IgD-negative memory B cell (primary cell): ENCODE results near the gene CIROP. TPM values are rescaled to one million over a fixed set of nuclear protein-coding genes. Genes with fewer than 3 reads are reported as not detected.

Experiments
- H3K27ac Mint-ChIP-seq, 3 donors: one replicate each; pipeline ENCODE4 v1.8.0; 2020 to 2022; ENCODE audit warnings: mild to moderate bottlenecking in 3 of 3, mixed read lengths in 3 of 3, moderate library complexity in 1 of 3
- H3K27me3 Mint-ChIP-seq: one replicate; pipeline ENCODE4 v1.8.0; 2021; ENCODE audit warnings: mixed read lengths
- H3K36me3 Mint-ChIP-seq: one replicate; pipeline ENCODE4 v1.8.0; 2020; ENCODE audit warnings: mild to moderate bottlenecking, mixed read lengths
- H3K4me1 Mint-ChIP-seq, 3 donors: one replicate each; pipeline ENCODE4 v1.8.0; 2020 to 2022; ENCODE audit warnings: mixed read lengths in 3 of 3, mild to moderate bottlenecking in 1 of 3
- H3K4me3 Mint-ChIP-seq, 4 donors: one replicate each; pipeline ENCODE4 v1.8.0; 2020 to 2022; ENCODE audit warnings: mild to moderate bottlenecking in 4 of 4, mixed read lengths in 4 of 4, moderate library complexity in 3 of 4
- H3K9me3 Mint-ChIP-seq, 3 donors: one replicate each; pipeline ENCODE4 v1.8.0; 2020 to 2021; ENCODE audit warnings: mixed read lengths in 3 of 3, mild to moderate bottlenecking in 1 of 3
- polyA plus RNA-seq: library from polyadenylated mRNA; unstranded; fragments of 300-500 nt; fragmentation: Illumina TruSeq; gene quantifications from one replicate; pipeline ENCODE4 v1.2.3, GENCODE V29; 2021

The CIROP gene, protein sequence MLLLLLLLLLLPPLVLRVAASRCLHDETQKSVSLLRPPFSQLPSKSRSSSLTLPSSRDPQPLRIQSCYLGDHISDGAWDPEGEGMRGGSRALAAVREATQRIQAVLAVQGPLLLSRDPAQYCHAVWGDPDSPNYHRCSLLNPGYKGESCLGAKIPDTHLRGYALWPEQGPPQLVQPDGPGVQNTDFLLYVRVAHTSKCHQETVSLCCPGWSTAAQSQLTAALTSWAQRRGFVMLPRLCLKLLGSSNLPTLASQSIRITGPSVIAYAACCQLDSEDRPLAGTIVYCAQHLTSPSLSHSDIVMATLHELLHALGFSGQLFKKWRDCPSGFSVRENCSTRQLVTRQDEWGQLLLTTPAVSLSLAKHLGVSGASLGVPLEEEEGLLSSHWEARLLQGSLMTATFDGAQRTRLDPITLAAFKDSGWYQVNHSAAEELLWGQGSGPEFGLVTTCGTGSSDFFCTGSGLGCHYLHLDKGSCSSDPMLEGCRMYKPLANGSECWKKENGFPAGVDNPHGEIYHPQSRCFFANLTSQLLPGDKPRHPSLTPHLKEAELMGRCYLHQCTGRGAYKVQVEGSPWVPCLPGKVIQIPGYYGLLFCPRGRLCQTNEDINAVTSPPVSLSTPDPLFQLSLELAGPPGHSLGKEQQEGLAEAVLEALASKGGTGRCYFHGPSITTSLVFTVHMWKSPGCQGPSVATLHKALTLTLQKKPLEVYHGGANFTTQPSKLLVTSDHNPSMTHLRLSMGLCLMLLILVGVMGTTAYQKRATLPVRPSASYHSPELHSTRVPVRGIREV
- not detected for polyA plus RNA-seq

DNA sequence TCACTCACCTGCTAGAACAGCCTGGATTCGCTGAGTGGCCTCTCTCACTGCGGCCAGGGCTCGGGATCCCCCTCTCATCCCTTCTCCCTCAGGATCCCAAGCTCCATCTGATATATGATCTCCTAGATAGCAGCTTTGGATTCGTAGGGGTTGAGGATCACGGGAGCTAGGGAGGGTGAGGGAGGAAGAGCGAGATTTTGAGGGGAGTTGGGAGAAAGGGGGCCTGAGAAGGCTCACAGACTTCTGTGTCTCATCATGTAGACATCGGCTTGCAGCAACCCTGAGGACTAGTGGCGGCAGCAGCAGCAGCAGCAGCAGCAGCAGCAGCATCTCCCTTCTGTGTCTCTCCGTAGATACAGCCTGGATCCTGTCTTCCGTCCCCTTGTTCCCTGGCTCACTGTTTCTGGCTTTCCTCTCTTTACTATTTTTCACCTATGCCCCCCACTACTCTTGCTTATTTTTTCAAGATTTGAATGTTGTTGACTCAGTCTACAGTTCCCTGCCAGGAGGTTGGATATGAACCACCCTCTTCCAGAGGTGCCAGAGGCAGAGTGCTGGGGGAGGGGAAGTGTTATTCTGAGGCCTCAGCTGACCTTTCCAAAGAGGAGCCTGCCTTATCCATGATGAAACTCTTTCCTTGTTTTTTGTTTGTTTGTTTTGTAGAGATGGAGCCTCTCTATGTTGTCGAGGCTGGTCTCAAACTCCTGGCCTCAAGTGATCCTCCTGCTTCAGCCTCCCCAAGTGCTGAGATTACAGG is at the start of gene CIROP:
Gene CIROP, minus strand, starts transcription at position 399 of the 757 bp plus-strand sequence. Its CDS starts 69 bp downstream, at position 330.
- no peak within 1 kb of the TSS for H3K4me3 Mint-ChIP-seq
- H3K9me3 Mint-ChIP-seq: no peaks in the 10 kb centered on the region
- peaks cover under 1% of the 10 kb centered on the region for H3K36me3 Mint-ChIP-seq
- H3K27ac Mint-ChIP-seq: no peak within 1 kb of the TSS
- H3K4me1 Mint-ChIP-seq: peaks cover 0 to 7% (median 6%) of the 10 kb centered on the region in 3 donors
- H3K27me3 Mint-ChIP-seq: no peaks in the 10 kb centered on the region

DNA sequence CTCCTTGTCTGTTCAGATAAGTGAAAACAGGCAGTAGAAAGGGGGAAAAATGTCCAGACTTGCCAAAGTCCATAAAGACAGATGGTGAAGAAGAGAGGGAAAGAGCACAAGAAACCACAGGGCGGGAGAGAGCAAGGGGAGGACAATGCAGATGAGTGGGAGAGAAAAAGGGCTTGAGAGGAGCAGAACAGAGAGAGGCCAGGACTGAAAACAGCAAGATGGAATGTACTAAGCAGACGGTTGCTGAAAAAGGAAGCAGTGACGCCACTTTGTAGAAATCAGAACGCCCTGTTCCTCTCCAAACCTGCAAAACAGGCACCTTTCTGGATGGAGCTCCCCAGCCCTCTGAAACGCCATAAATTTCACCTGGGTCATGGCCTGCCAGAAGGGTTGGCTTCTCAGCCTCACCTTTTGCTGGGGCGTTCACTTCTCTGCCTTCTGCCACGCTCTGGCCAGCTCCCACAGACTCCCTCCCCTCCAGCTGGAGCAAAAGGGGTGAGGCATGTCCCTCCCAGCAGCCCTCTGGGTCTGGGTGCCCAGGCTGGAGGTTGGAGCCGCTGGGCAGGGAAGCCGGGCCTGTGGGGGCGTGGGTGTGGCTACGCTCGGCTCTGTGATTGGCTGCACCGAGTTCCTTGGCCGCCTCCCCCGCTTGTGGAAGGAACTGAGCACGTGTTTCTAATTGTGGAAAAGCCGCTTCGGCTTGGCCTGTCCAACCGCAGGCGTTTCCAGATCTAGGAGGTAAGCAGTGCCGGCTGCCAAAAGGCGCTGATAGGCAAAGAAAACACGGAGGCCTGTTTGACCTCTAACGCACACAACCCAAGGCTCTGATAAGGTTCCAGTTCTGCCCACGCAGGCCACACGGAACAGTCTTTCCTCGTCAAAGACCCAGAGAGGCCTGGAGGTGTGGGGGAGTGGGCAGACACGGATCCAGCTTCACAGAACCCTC is 49.3 kb upstream of the CIROP start:
- no peaks in the 10 kb centered on the region for H3K4me1 Mint-ChIP-seq
- no peaks in the 10 kb centered on the region for H3K36me3 Mint-ChIP-seq
- peaks cover 0 to 3% (median 0%) of the 10 kb centered on the region in 3 donors for H3K9me3 Mint-ChIP-seq
- peaks cover 8% of the 10 kb centered on the region for H3K27me3 Mint-ChIP-seq
- H3K27ac Mint-ChIP-seq: no peak overlapping the region
- H3K4me3 Mint-ChIP-seq: no peak overlapping the region

DNA sequence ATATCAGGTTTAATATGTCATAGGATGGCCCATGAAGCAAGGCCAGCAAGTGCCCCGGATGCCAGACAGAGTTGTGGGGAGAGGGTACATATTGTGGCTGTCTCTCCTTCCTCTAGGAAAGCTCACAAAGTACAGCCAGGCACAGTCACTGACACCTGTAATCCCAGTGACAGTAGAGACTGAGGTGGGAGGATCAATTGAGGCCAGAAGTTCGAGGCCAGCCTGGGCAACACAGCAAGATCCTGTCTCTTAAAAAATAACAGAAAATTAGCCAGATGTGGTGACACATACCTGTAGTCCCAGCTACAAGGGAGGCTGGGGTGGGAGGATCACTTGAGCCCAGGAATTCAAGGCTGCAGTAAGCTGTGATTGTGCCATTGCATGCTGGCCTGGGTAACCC is 46.6 kb upstream of the CIROP start:
- H3K36me3 Mint-ChIP-seq: no peaks in the 10 kb centered on the region
- peaks cover 2 to 3% (median 2%) of the 10 kb centered on the region in 3 donors for H3K9me3 Mint-ChIP-seq
- peaks cover 8% of the 10 kb centered on the region for H3K27me3 Mint-ChIP-seq
- H3K4me3 Mint-ChIP-seq: no peak overlapping the region
- H3K27ac Mint-ChIP-seq: no peak overlapping the region
- H3K4me1 Mint-ChIP-seq: peaks cover 0 to 4% (median 1%) of the 10 kb centered on the region in 3 donors

DNA sequence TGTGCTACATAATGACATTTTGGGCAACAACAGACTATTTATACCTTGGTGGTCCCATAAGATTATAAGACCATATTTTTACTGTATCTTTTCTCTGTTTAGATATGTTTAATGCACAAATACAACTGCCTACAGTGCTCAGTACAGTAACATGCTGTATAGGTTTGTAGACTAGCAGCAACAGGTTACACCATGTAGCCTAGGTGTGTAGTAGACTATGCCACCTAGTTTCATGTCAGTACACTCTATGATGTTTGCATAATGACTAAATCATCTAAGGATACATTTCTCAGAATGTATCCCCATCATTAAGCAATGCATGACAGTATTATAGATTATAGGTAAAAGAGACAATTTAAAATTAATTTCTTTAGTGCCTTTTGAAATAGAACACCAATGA is 45.0 kb upstream of the CIROP start:
- Mint-ChIP-seq H3K27ac (no peak overlapping the region), H3K4me3 (no peak overlapping the region), H3K9me3 (peaks cover 0 to 3% (median 2%) of the 10 kb centered on the region in 3 donors), H3K4me1 (peaks cover 0 to 4% (median 1%) of the 10 kb centered on the region in 3 donors), H3K36me3 (peaks cover 2% of the 10 kb centered on the region), H3K27me3 (peaks cover 8% of the 10 kb centered on the region)

DNA sequence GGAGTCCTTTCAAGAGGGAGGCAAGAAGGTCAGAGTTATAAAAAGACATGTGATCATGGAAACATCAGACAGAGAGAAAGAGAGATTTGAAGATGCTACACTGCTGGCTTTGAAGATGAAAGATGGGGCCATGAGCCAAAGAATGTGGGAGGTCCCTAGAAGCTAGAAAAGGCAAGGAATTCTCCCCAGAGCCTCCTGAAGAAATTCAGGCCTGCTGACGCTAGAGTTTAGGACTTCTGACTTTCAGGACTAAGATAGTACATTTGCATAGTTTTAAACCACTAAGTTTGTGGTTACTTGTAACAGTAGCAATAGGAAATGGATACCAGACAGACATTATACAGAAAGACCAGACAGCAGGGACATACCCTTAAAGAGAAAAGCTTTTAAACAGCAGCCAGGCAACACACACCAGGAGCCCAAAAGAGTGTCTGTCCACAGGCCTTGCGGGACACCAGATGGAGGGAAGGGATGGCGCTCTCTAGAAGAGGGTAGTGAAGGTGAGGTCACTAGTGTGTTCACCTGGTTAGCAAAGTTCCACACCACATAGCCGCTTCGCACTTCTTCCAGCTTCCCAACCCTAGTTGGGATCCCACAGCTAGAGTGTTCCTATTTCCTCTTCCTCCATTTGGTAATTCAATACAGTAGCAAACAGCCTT is 43.9 kb upstream of the CIROP start:
- Mint-ChIP-seq H3K4me3 (peak overlapping the region in 1 of 4 donors; percentile 67), H3K9me3 (peaks cover 0 to 3% (median 2%) of the 10 kb centered on the region in 3 donors), H3K27ac (no peak overlapping the region), H3K36me3 (peaks cover 2% of the 10 kb centered on the region), H3K27me3 (peaks cover 8% of the 10 kb centered on the region), H3K4me1 (peaks cover 0 to 4% (median 2%) of the 10 kb centered on the region in 3 donors)

DNA sequence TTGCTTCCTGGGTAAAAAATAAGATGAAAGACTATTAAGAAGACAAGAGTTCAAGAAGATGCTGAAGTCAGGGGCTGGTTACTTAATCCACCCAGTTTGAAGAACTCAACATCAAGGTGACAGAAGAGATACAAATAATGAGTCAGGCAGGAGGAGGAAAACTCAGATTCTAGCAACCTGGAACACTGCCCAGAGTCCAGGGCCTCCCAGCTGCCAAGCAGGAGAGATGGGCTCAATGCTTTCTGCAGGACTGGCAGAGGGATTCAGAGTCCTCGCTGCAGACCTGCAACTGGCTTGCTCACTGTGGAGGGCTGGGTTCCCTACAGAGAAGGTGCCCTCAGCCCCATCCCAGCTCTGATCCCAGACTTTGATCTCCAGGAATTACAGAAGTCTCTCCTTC is 42.9 kb upstream of the CIROP start:
- peaks cover 2% of the 10 kb centered on the region for H3K36me3 Mint-ChIP-seq
- no peak overlapping the region for H3K27ac Mint-ChIP-seq
- H3K4me1 Mint-ChIP-seq: peaks cover 0 to 4% (median 3%) of the 10 kb centered on the region in 3 donors
- H3K27me3 Mint-ChIP-seq: peaks cover 8% of the 10 kb centered on the region
- peaks cover 0 to 3% (median 2%) of the 10 kb centered on the region in 3 donors for H3K9me3 Mint-ChIP-seq
- no peak overlapping the region for H3K4me3 Mint-ChIP-seq

DNA sequence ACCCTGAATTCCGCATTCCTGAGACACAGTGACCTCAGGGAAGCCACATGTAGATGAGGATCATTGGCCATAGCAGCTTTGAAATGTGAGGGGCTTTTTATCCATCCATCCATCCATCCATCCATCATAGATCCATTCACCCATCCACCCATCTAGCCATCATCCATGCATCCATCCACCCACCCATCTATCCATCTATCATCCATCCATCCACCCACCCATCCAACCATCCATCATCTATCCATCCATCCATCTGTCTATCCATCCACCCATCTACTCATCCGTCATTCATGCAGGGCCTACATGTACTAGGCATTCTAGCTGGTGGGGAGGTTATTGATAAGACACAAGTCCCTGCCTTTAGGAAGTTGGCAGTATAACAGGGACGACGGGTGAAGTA is 42.2 kb upstream of the CIROP start:
- peaks cover 2% of the 10 kb centered on the region for H3K36me3 Mint-ChIP-seq
- peaks cover 0 to 3% (median 2%) of the 10 kb centered on the region in 3 donors for H3K9me3 Mint-ChIP-seq
- H3K27ac Mint-ChIP-seq: no peak overlapping the region

DNA sequence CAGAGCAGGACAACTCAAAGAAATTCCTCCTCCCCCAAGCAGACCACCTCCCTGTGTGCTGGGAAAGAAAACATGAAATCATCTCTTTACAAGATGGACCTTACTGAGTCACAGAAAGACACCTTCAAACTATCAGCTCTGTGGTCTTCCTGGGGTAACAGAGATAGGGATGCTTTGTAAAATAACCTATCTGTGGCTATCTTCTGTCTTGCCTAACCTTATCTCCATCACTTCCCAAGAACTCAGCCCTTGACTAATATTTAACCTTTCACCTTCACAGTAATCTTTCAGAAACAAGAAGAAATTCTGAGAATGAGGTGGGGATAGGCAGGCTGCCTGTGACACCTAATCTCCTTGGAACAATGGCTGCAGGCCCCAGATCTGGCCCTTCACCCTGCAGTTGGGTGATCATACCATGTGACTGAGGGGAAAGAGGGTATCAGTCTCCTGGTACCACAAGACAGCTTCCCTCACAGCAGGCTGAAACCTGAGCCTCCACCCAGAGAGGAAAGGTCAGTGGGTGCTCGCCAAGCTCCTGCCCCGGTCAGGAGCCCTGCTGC is 41.6 kb upstream of the CIROP start:
- H3K4me1 Mint-ChIP-seq: peaks cover 0 to 4% (median 3%) of the 10 kb centered on the region in 3 donors
- H3K9me3 Mint-ChIP-seq: peaks cover 0 to 3% (median 2%) of the 10 kb centered on the region in 3 donors
- H3K4me3 Mint-ChIP-seq: no peak overlapping the region
- H3K36me3 Mint-ChIP-seq: peaks cover 2% of the 10 kb centered on the region
- H3K27me3 Mint-ChIP-seq: peaks cover 8% of the 10 kb centered on the region
- no peak overlapping the region for H3K27ac Mint-ChIP-seq

More for the DNA sequence above, 42.2 kb upstream of the CIROP start:
- Mint-ChIP-seq H3K4me1 (peaks cover 0 to 4% (median 3%) of the 10 kb centered on the region in 3 donors), H3K4me3 (no peak overlapping the region), H3K27me3 (peaks cover 8% of the 10 kb centered on the region)

DNA sequence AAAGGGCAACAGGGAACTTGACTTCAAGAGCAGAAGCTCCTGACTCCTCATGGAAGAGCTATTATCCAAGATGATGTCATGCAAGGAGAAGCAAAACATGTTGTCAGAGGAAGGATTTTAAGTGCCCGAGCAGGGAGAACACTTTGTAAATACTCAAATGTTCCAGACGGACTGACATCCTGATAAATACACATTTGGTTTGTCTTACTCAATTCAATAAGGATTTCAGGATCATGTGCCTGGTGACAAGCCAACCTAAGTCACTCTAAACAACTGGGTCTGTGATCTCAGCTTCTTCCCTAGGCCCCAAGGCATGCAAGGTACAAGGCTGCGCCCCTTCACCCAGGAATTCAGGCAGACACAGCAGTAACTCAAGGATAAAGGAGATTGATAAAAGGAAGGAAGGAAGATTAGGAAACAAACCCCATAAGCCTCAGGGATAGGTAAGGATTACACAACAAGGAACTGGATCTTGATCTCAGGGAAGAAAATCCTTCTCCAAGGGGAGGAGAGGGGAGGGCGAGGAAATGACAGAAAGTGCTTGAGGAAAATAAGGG is 41.1 kb upstream of the CIROP start:
- H3K4me3 Mint-ChIP-seq: no peak overlapping the region

DNA sequence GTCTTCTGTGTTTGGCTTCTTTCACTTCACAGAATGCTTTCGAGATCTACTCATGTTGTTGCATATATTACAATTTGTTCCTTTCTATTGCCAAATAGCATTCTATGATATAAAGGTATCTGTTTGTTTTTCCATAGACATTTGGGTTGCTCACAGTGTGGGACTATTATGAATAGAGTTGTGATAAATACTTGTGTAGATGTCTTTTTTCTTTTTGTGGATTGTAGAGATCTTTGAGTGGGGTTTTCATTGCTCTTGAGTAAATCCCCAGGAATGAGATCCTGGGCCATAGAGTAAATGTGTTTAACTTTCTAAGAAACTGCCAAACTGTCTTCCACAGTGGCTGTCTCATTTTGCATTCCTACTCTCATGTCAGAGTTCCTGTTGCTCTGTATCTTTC is 39.1 kb upstream of the CIROP start:
- H3K4me1 Mint-ChIP-seq: peaks cover 0 to 4% (median 3%) of the 10 kb centered on the region in 3 donors
- peaks cover 0 to 3% (median 2%) of the 10 kb centered on the region in 3 donors for H3K9me3 Mint-ChIP-seq
- no peak overlapping the region for H3K4me3 Mint-ChIP-seq
- peaks cover 2% of the 10 kb centered on the region for H3K36me3 Mint-ChIP-seq
- no peak overlapping the region for H3K27ac Mint-ChIP-seq
- H3K27me3 Mint-ChIP-seq: no peaks in the 10 kb centered on the region

More for the DNA sequence above, 41.1 kb upstream of the CIROP start:
- Mint-ChIP-seq H3K4me1 (peaks cover 0 to 4% (median 3%) of the 10 kb centered on the region in 3 donors), H3K27me3 (peaks cover 8% of the 10 kb centered on the region), H3K9me3 (peaks cover 0 to 3% (median 2%) of the 10 kb centered on the region in 3 donors), H3K36me3 (peaks cover 2% of the 10 kb centered on the region), H3K27ac (no peak overlapping the region)

DNA sequence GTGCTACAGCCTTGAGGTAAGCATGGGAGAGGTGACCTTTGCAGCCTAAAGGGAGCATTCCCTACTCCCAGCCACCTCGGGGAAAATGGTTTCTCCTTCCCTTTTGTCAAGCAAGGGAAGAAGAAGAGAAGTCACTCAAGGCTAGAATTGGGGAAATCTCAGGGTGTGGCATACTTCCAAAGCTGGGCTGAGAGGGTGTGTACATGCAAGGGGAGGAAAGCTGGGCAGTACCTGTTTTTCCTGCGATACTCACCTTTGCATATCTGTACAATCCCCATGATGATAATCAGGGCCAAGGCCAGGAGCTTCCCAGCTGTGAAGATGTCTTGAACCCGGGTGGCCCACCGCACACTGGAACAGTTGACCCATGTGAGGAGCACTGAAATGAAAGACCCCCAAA is 38.0 kb upstream of the CIROP start:
- Mint-ChIP-seq H3K4me3 (no peak overlapping the region), H3K27me3 (no peaks in the 10 kb centered on the region), H3K27ac (no peak overlapping the region), H3K36me3 (peaks cover 2% of the 10 kb centered on the region), H3K9me3 (peaks cover 0 to 2% (median 0%) of the 10 kb centered on the region in 3 donors), H3K4me1 (peaks cover 0 to 2% (median 0%) of the 10 kb centered on the region in 3 donors)

DNA sequence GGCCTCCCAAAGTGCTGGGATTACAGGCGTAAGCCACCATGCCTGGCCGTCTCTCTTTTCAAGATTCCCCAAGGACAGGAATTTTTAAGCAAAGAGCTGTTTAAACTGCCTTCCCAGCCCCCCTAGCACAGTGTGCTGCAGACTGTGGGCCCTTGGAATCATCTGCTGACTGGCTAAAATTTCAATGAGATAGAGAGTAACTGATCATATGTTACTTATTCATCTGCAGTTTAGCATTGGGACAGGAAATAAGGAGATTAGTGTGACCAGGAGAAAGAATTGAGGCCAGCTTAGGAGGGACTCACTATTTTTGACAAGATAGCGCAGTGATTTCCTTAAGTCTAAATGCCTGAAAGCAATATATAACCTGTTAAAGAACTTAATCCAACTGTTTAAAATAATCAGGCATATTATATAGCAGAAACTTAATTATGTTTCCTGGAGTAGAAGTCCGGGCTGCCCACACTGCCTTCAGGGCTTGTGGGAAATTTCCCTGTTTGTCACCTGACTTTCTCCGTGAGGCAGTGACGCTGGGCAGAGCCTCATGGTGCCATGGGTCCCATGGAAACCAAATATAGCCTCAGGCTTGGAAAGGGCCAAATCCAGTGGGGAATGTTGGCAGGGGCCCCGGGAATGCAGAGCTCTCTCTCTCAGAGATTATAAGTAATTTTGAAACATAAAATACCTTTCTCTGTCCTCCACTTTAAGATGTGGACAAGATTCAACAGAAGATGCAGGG is 37.1 kb upstream of the CIROP start:
- H3K9me3 Mint-ChIP-seq: no peaks in the 10 kb centered on the region
- H3K36me3 Mint-ChIP-seq: peaks cover 2% of the 10 kb centered on the region
- no peak overlapping the region for H3K4me3 Mint-ChIP-seq
- H3K27me3 Mint-ChIP-seq: no peaks in the 10 kb centered on the region
- H3K4me1 Mint-ChIP-seq: peaks cover 0 to 2% (median 0%) of the 10 kb centered on the region in 3 donors
- H3K27ac Mint-ChIP-seq: no peak overlapping the region
